ENCODE data around the gene KRTAP10-12. TPM values are rescaled to one million over a fixed set of nuclear protein-coding genes. Genes with fewer than 3 reads are reported as not detected.

KRTAP10-12 gene
- total RNA-seq, 2 donors from 2014 or later = not detected

- peaks cover 11% of the 10 kb centered on the region for H3K27me3 ChIP-seq (replicated peaks; ENCODE audit: insufficient read depth)
- no peak overlapping the region for H3K4me3 ChIP-seq
- no peak overlapping the region for H3K27ac ChIP-seq
- H3K9me3 ChIP-seq = no peaks in the 10 kb centered on the region
- no peaks in the 10 kb centered on the region for H3K36me3 ChIP-seq
- peak; percentile 2 for DNase-seq (ENCODE audit: low spot score)
- 73% methylated on average over 8 of the region's 8 CpGs for WGBS
- intact Hi-C loops (cut with DNase I) = no loop called here
- H3K4me1 ChIP-seq (replicated peaks) = no peaks in the 10 kb centered on the region
- TF ChIP-seq POLR2AphosphoS5 (IDR thresholded peaks at IDR 0.05) (no peak), POLR2A (IDR thresholded peaks at IDR 0.05) (no peak), CTCF (IDR thresholded peaks at IDR 0.05) (no peak)
Measured at GRCh38 chr21:44695184-44695583, 1.8 kb upstream of the KRTAP10-12 start.

GRCh38 chr21:44695641-44696040 lies 1.3 kb upstream of the KRTAP10-12 start:
- no peak overlapping the region for H3K27ac ChIP-seq
- intact Hi-C loops (cut with DNase I) = no loop called here
- no peak for DNase-seq (ENCODE audit: low spot score)
- H3K36me3 ChIP-seq = no peaks in the 10 kb centered on the region
- no peaks in the 10 kb centered on the region for H3K9me3 ChIP-seq
- 79% methylated on average over 8 of the region's 8 CpGs for WGBS
- no peak overlapping the region for H3K4me3 ChIP-seq
- TF ChIP-seq CTCF (IDR thresholded peaks at IDR 0.05) (no peak), POLR2A (IDR thresholded peaks at IDR 0.05) (no peak), POLR2AphosphoS5 (IDR thresholded peaks at IDR 0.05) (no peak)
- peaks cover 11% of the 10 kb centered on the region for H3K27me3 ChIP-seq (replicated peaks; ENCODE audit: insufficient read depth)
- no peaks in the 10 kb centered on the region for H3K4me1 ChIP-seq (replicated peaks)

DNA sequence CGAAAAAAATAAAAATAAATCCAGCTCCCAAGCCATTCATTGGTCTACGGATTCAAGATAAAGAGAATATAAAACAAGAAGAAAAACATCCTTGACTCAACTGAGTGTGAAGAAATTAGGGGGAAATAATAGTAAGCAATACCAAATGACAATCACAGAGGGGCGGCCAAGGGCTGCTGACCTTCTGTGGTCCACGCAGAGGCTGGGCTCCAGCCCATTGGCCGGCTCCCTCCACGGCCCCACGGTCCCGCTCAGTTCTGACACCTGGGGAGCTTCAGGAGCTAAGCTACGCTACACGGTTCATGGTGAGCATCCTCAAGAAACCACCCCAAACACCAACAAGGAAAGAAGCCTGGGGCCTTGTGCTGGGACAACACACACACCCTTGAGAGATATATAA lies 400 bp upstream of the KRTAP10-12 start:
- Histone ChIP-seq H3K9me3 (no peaks in the 10 kb centered on the region), H3K36me3 (no peaks in the 10 kb centered on the region), H3K27me3 (replicated peaks; ENCODE audit: insufficient read depth) (peaks cover 14% of the 10 kb centered on the region), H3K27ac (no peak overlapping the region), H3K4me1 (replicated peaks) (no peaks in the 10 kb centered on the region), H3K4me3 (no peak overlapping the region)
- TF ChIP-seq POLR2A (IDR thresholded peaks at IDR 0.05) (no peak), POLR2AphosphoS5 (IDR thresholded peaks at IDR 0.05) (no peak)
- intact Hi-C loops (cut with DNase I) = no loop called here
- 71% methylated on average over 10 of the region's 10 CpGs for WGBS
- DNase-seq (ENCODE audit: low spot score) = no peak

DNA sequence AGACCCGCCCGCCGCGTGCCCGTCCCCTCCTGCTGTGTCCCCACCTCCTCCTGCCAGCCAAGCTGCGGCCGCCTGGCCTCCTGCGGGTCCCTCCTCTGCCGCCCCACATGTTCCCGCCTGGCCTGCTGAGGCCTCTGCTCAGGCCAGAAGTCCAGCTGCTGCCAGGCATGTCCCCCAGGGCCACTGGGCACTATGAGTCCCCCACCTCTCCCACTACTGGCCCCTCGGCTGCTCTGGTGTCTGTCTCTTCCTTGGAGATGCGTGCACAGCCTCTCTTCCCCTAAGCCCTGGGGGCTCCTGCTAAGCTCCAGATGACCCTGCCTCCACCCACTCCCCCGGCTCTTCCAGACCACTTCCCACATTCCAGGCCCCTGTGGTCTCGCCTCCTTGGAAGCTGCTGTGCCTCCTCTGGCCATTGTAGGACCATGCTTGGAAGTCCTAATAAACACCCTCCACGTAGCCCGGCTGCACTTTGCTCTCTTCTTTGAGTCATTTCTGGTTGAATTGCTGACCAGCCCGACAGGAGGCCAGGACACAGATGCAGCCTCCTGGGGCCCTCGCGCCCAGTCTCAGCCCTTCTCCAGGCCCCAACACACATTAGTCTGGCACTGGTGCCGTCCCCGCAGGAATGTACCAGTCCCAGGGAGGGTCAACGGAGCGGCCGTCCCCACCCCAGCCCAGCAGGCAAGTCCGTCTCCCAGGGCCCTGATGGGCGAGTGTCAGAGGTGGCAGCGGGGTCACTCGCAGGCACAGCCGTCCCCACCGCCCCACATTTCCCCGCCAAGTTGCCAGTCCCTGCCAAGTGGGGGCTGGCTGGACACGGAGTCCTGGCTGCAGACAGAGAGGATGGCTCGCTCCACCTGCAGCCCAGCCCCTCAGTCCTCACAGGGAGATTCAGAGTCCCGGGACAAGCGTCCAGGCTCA lies 1.1 kb downstream of the KRTAP10-12 start:
- intact Hi-C loops (cut with DNase I) = no loop called here
- H3K36me3 ChIP-seq = no peaks in the 10 kb centered on the region
- no peaks in the 10 kb centered on the region for H3K9me3 ChIP-seq
- no peak overlapping the region for H3K4me3 ChIP-seq
- H3K27ac ChIP-seq = no peak overlapping the region
- no peaks in the 10 kb centered on the region for H3K4me1 ChIP-seq (replicated peaks)
- WGBS = 43% methylated on average over 32 of the region's 35 CpGs
- H3K27me3 ChIP-seq (replicated peaks; ENCODE audit: insufficient read depth) = peaks cover 14% of the 10 kb centered on the region
- TF ChIP-seq CTCF (IDR thresholded peaks at IDR 0.05) (no peak), POLR2AphosphoS5 (IDR thresholded peaks at IDR 0.05) (no peak), POLR2A (IDR thresholded peaks at IDR 0.05) (no peak)
- no peak for DNase-seq (ENCODE audit: low spot score)

DNA sequence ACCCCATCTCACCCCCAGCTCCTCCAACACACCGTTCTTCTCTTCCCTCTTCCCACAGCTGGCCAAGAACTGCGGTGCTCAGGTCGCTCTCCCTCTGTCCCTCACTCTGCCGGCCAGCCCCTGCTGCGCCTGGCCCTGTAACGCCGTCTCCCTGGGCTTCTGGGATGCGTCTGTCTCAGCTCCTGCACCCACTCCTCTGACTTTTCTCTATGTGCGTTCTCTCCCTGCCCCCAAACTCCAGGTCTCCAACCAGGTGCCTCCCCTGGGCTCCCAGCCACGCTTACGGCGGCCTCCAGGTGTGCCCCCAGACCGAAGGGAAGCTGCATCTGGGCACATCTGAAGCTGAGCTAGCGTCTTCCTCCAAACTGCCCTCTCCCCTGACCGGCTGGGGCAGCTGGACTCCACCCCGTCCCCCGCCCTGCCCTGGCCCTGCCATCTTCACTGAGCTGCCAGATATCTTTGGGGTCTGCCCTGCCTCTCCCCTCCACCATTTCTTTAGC lies 2.6 kb downstream of the KRTAP10-12 start:
- intact Hi-C loops (cut with DNase I) = no loop called here
- TF ChIP-seq POLR2AphosphoS5 (IDR thresholded peaks at IDR 0.05) = no peak
- no peak for TF ChIP-seq POLR2A (IDR thresholded peaks at IDR 0.05)
- TF ChIP-seq CTCF (IDR thresholded peaks at IDR 0.05) = no peak
- H3K4me3 ChIP-seq = no peak overlapping the region
- H3K27me3 ChIP-seq (replicated peaks; ENCODE audit: insufficient read depth) = peaks cover 14% of the 10 kb centered on the region
- no peak for DNase-seq (ENCODE audit: low spot score)
- no peaks in the 10 kb centered on the region for H3K9me3 ChIP-seq
- H3K36me3 ChIP-seq = no peaks in the 10 kb centered on the region
- 63% methylated on average over 17 of the region's 17 CpGs for WGBS
- H3K27ac ChIP-seq = no peak overlapping the region
- no peaks in the 10 kb centered on the region for H3K4me1 ChIP-seq (replicated peaks)

Data from prostate gland (tissue), 2 donors.